Measurements from ENCODE around the gene PNMA8C.

- TF ChIP-seq GATA2 (IDR thresholded peaks at IDR 0.05; ENCODE audit: low read depth, low read length) (no peak), GATA3 (IDR thresholded peaks at IDR 0.05; ENCODE audit: low read depth, low read length) (no peak)
These were observed 45.4 kb downstream of the PNMA8C start for GRCh38 chr19:46383171-46383815.
